ENCODE measurements around the gene AFF3. TPM values are rescaled to one million over a fixed set of nuclear protein-coding genes. Genes with fewer than 3 reads are reported as not detected.

Gene AFF3
- total and polyA plus RNA-seq, 2 of the 4 experiments (the other 2 are of a cell fraction), result 12.9 to 14.3 TPM

DNA sequence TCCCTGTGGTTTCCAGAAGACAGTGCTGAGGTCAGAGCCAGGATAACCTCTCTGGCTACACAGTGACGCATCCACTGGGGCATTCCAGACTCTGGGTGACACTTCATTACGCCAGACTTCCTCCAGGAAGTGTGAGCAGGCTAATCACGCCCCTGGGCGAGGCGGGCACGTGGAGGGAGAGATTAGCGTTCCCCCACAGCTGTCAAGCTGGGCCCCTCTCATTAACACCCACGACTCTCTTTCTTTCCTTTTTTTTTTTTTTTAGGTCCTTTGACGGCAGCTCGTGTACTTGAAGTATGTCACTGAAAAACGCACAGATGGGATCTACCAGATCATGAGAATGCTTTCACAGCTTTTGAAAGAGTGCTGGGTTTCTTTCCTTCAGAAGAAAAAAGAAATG lies 274.6 kb downstream of the AFF3 start:
- POLR2A ChIA-PET (ENCODE audit: unreplicated experiment), result no interaction called here
- intact Hi-C loops (cut with micrococcal nuclease), result no loop called here
- Histone ChIP-seq H3K9ac (ENCODE audit: low read depth, low read length) (no peak overlapping the region), H2AK9ac (replicated peaks; ENCODE audit: low read depth, low read length, poor library complexity) (peak overlapping the region; percentile 69), H4K20me1 (ENCODE audit: insufficient read depth, low read length) (no peaks in the 10 kb centered on the region), H3K14ac (replicated peaks; ENCODE audit: low read depth, low read length) (peak overlapping the region; percentile 43; the same call in 1 of the 2 replicates), H2AK5ac (ENCODE audit: low read depth, low read length) (peak overlapping the region; percentile 79), H3K27ac (ENCODE audit: insufficient read depth, low read length) (peak overlapping the region; percentile 5), H3K27me3 (ENCODE audit: control insufficient read depth, insufficient read depth, low read length) (no peaks in the 10 kb centered on the region), H3K18ac (ENCODE audit: low read depth, low read length) (peak overlapping the region; percentile 15), H3K36me3 (ENCODE audit: control insufficient read depth, insufficient read depth, low read length) (peaks cover 3% of the 10 kb centered on the region; the same call in 1 of the 2 replicates), H3K56ac (ENCODE audit: extremely low read depth, insufficient read depth, low read length) (peak overlapping the region; percentile 30; the same call in 1 of the 2 replicates), H3K23ac (ENCODE audit: low read depth, low read length) (no peak overlapping the region; the same call in 1 of the 2 replicates), H4K8ac (ENCODE audit: low read depth in 2 of 2, low read length in 2 of 2) (peak overlapping the region; percentile 73 to 80; a peak in 3 of 4 replicates), H4K91ac (ENCODE audit: insufficient read depth, low read depth, low read length) (peak overlapping the region; percentile 80), H3K9me3 (ENCODE audit: control insufficient read depth, insufficient read depth, low read length) (no peaks in the 10 kb centered on the region), H3K4me2 (ENCODE audit: low read depth, low read length) (no peak overlapping the region), H2BK20ac (ENCODE audit: low read depth, low read length) (peak overlapping the region; percentile 75; the same call in 1 of the 2 replicates), H3K9me1 (ENCODE audit: insufficient read depth, low read length) (peaks cover 26% of the 10 kb centered on the region), H2BK15ac (ENCODE audit: low read depth, low read length) (peak overlapping the region; percentile 85; the same call in 2 of the 3 replicates), H3K4ac (ENCODE audit: low read depth, low read length) (peak overlapping the region; percentile 53), H4K5ac (ENCODE audit: low read depth, low read length) (peak overlapping the region; percentile 25), H3K4me3 (ENCODE audit: insufficient read depth, low read depth, low read length) (no peak overlapping the region), H3K79me1 (ENCODE audit: low read depth in 1 of 2, low read length in 2 of 2) (peaks cover 17 to 70% of the 10 kb centered on the region in 2 experiments; a peak in 3 of 4 replicates), H2BK120ac (ENCODE audit: low read depth, low read length) (peak overlapping the region; percentile 90), H2BK5ac (ENCODE audit: low read depth, low read length, poor library complexity, severe bottlenecking) (peak overlapping the region; percentile 78), H3K4me1 (ENCODE audit: control insufficient read depth, insufficient read depth, low read length) (peaks cover 31% of the 10 kb centered on the region), H2AFZ (replicated peaks; ENCODE audit: low read length, poor library complexity) (peak overlapping the region; percentile 77)
- ATAC-seq (ENCODE audit: low read depth), result peak; percentile 32; the same call in 1 of the 2 replicates
- TF ChIP-seq MXI1 (IDR thresholded peaks at IDR 0.05; ENCODE audit: borderline replicate concordance, low read depth, low read length) (no peak), CEBPB (IDR thresholded peaks at IDR 0.05; ENCODE audit: low read depth, low read length) (peak; percentile 66; the same call in 1 of the 2 replicates), RFX5 (IDR thresholded peaks at IDR 0.05; ENCODE audit: low read depth, low read length) (no peak), NFE2L2 (IDR thresholded peaks at IDR 0.05; ENCODE audit: low read depth, low read length) (no peak; the same call in 1 of the 2 replicates), SMC3 (IDR thresholded peaks at IDR 0.05; ENCODE audit: low read depth, low read length) (no peak), MAFK (IDR thresholded peaks at IDR 0.05; ENCODE audit: low read depth, low read length) (no peak), RCOR1 (IDR thresholded peaks at IDR 0.05; ENCODE audit: insufficient replicate concordance, low read length) (no peak), RAD21 (IDR thresholded peaks at IDR 0.05; ENCODE audit: low read length) (no peak), FOS (IDR thresholded peaks at IDR 0.05; ENCODE audit: low read depth, low read length) (peak; percentile 50; the same call in 1 of the 2 replicates), BHLHE40 (IDR thresholded peaks at IDR 0.05; ENCODE audit: low read depth, low read length) (peak; percentile 96)
- TF ChIP-seq, protein P1, sequence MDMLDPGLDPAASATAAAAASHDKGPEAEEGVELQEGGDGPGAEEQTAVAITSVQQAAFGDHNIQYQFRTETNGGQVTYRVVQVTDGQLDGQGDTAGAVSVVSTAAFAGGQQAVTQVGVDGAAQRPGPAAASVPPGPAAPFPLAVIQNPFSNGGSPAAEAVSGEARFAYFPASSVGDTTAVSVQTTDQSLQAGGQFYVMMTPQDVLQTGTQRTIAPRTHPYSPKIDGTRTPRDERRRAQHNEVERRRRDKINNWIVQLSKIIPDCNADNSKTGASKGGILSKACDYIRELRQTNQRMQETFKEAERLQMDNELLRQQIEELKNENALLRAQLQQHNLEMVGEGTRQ (IDR thresholded peaks at IDR 0.05; ENCODE audit: low read depth, low read length), result peak; percentile 55
- TF ChIP-seq, protein P2, sequence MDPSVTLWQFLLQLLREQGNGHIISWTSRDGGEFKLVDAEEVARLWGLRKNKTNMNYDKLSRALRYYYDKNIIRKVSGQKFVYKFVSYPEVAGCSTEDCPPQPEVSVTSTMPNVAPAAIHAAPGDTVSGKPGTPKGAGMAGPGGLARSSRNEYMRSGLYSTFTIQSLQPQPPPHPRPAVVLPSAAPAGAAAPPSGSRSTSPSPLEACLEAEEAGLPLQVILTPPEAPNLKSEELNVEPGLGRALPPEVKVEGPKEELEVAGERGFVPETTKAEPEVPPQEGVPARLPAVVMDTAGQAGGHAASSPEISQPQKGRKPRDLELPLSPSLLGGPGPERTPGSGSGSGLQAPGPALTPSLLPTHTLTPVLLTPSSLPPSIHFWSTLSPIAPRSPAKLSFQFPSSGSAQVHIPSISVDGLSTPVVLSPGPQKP (IDR thresholded peaks at IDR 0.05; ENCODE audit: borderline replicate concordance, low read depth, low read length), result no peak
- 50% methylated on average over 1 of the region's 11 CpGs; no CpG with 5 or more reads in 1 of the 2 experiments for WGBS, 2 experiments (ENCODE audit: extremely low coverage in 2 of 2, insufficient read length in 1 of 2)
- BruUV-seq (replicated peaks), result no TSS peak
- peak; percentile 85 for DNase-seq
- dilution Hi-C loops (cut with HindIII; ENCODE audit: low sequenced_read_pairs, unreplicated experiment), result no loop called here
- CTCF ChIA-PET, result no interaction called here
- in situ Hi-C loops (cut with MboI; ENCODE audit: low sequenced_read_pairs), result no loop called here

Data from IMR-90 (cell line).